Transverse colon (tissue), 4 donors: ENCODE data around the gene TP53AIP1. TPM values are rescaled to one million over a fixed set of nuclear protein-coding genes. Genes with fewer than 3 reads are reported as not detected.
A peak's percentile ranks its signal among the peaks of the same experiment; 100 is the strongest.

Experiments used
- DNase-seq: peaks from one replicate; pipeline ENCODE4 v3.0.0-alpha.2; 2019
- H3K27ac ChIP-seq, 4 donors: fragments of 200-600 bp; sonication (generic); 2 replicates each; pipeline ENCODE4 v1.5.1; 2016 to 2018; ENCODE audit warnings: inconsistent platforms in 4 of 4
- H3K27me3 ChIP-seq: fragments of 200-600 bp; sonication (generic); 2 replicates; pipeline ENCODE4 v1.5.1; 2017; ENCODE audit warnings: inconsistent platforms
- H3K36me3 ChIP-seq, 4 donors: fragments of 200-600 bp; sonication (generic); 2 replicates each; pipeline ENCODE4 v1.5.1; 2017 to 2019; ENCODE audit warnings: inconsistent platforms in 4 of 4
- H3K4me1 ChIP-seq, 4 donors: fragments of 200-600 bp; sonication (generic); 2 replicates each; pipeline ENCODE4 v1.5.1; 2017 to 2020; ENCODE audit warnings: inconsistent platforms in 4 of 4
- H3K4me3 ChIP-seq, 4 donors: fragments of 200-600 bp; sonication (generic); 1 replicate in 1 of 4; 2 replicates in 3 of 4; pipeline versions ENCODE4 v1.5.1 to v1.6.1; 2017 to 2019; ENCODE audit warnings: inconsistent platforms in 4 of 4
- H3K9me3 ChIP-seq, 2 donors: fragments of 200-600 bp; sonication (generic); 2 replicates each; pipeline ENCODE4 v1.5.1; 2017 to 2019; ENCODE audit warnings: inconsistent platforms in 2 of 2
- CTCF ChIP-seq, 5 experiments: fragments of 200-600 bp in 3 of 5; fragments of 450-650 bp in 2 of 5; sonication (generic) in 3 of 5; IDR thresholded peaks; 1 replicate in 2 of 5; 2 replicates in 3 of 5; pipeline ENCODE4 v1.5.1; 2016 to 2017; ENCODE audit warnings: antibody characterized with exemption in 5 of 5, inconsistent platforms in 3 of 5, mild to moderate bottlenecking in 2 of 5, moderate library complexity in 1 of 5
- EP300 ChIP-seq: sonication (generic); formaldehyde crosslinking; IDR thresholded peaks from one replicate; pipeline ENCODE4 v1.6.1; 2017; ENCODE audit warnings: antibody characterized with exemption, low read depth
- POLR2A ChIP-seq: fragments of 450-650 bp; IDR thresholded peaks from one replicate; pipeline ENCODE4 v1.6.1; 2016; ENCODE audit warnings: antibody characterized with exemption, mild to moderate bottlenecking, moderate library complexity
- POLR2AphosphoS5 ChIP-seq, 3 donors: sonication (generic); formaldehyde crosslinking; IDR thresholded peaks; one replicate each; pipeline ENCODE4 v1.6.1; 2016; ENCODE audit warnings: antibody characterized with exemption in 3 of 3
- WGBS, 2 donors: methylation state at CpG; one replicate each; pipeline ENCODE4 v1.1.5; 2018; ENCODE audit warnings: low coverage in 1 of 2; 5-methylcytosine and 5-hydroxymethylcytosine counted together
- in situ Hi-C, 4 donors: fragments of 200-750 bp; cut with MboI; loops; one replicate each; pipeline versions ENCODE4 v1.15.0 to v1.15.1; 2017; ENCODE audit warnings: low sequenced_read_pairs in 3 of 4, low pct_ligation_motif_present in 1 of 4, low pct_unique_long_range_greater_than_20kb in 1 of 4
- intact Hi-C: fragments of 100-400 bp; cut with DNase I; formaldehyde crosslinking; loops from one replicate; pipeline ENCODE4 v1.15.1; 2023; ENCODE audit warnings: low total_unique reads
- total RNA-seq, 4 donors: library from RNA; depleted of rRNA; stranded (reverse); fragments of >200 nt; gene quantifications; one replicate each; pipeline ENCODE4 v1.1.0, GENCODE V29; 2016

TP53AIP1 gene
- total RNA-seq, 4 donors from 2014 or later: 0.20 to 0.48 (median 0.41) TPM; not detected in 1

GRCh38 chr11:128957202-128957482, 14.5 kb upstream of the TP53AIP1 start:
- 75 to 77% methylated on average over 5 to 8 of the region's 8 CpGs for WGBS, 2 donors
- Histone ChIP-seq H3K9me3 (no peaks in the 10 kb centered on the region), H3K36me3 (no peaks in the 10 kb centered on the region), H3K27ac (no peak overlapping the region), H3K27me3 (no peaks in the 10 kb centered on the region), H3K4me1 (no peaks in the 10 kb centered on the region), H3K4me3 (no peak overlapping the region)
- in situ Hi-C loops (loop anchor here in 2 of 4 donors (10.0 kb wide), 1 partner anchor 72 kb away; no protein-coding TSS in a partner anchor), intact Hi-C loops (no loop called here)
- TF ChIP-seq POLR2AphosphoS5 (IDR thresholded peaks at IDR 0.05) (no peak), EP300 (no peak), POLR2A (no peak), CTCF (IDR thresholded peaks at IDR 0.05) (no peak)
- no peak for DNase-seq

- DNase-seq: peak; percentile 23
Measured at GRCh38 chr11:128956401-128957201, 13.9 kb upstream of the TP53AIP1 start.

GRCh38 chr11:128955636-128956035, 13.0 kb upstream of the TP53AIP1 start:
- no peak for DNase-seq
- Histone ChIP-seq H3K27me3 (no peaks in the 10 kb centered on the region), H3K9me3 (no peaks in the 10 kb centered on the region), H3K27ac (no peak overlapping the region), H3K4me3 (no peak overlapping the region), H3K36me3 (no peaks in the 10 kb centered on the region), H3K4me1 (no peaks in the 10 kb centered on the region)
- TF ChIP-seq POLR2AphosphoS5 (IDR thresholded peaks at IDR 0.05) (no peak), CTCF (IDR thresholded peaks at IDR 0.05) (no peak), EP300 (no peak), POLR2A (no peak)
- intact Hi-C loops: loop anchor here (2.0 kb wide), 1 partner anchor 71 kb away; no protein-coding TSS in a partner anchor
- in situ Hi-C loops: loop anchor here in 2 of 4 donors (10.0 kb wide), 1 partner anchor 71 kb away; no protein-coding TSS in a partner anchor
- WGBS, 2 donors: 43% methylated on average over 3 of the region's 3 CpGs; no CpG with 5 or more reads in 1 of the 2 donors

More at GRCh38 chr11:128956401-128957201, 13.9 kb upstream of the TP53AIP1 start:
- in situ Hi-C loops: loop anchor here in 2 of 4 donors (10.0 kb wide), 1 partner anchor 72 kb away; no protein-coding TSS in a partner anchor
- WGBS, 2 donors: 49 to 93% methylated on average over 2 to 8 of the region's 8 CpGs
- Histone ChIP-seq H3K4me1 (no peaks in the 10 kb centered on the region), H3K4me3 (no peak overlapping the region), H3K36me3 (no peaks in the 10 kb centered on the region), H3K9me3 (no peaks in the 10 kb centered on the region), H3K27ac (no peak overlapping the region), H3K27me3 (no peaks in the 10 kb centered on the region)
- TF ChIP-seq POLR2AphosphoS5 (IDR thresholded peaks at IDR 0.05) (no peak), EP300 (no peak), CTCF (IDR thresholded peaks at IDR 0.05) (peak; percentile 53 to 84 (median 66))
- intact Hi-C loops: no loop called here

- no peak for DNase-seq
- no peak overlapping the region for H3K27ac ChIP-seq
- no peaks in the 10 kb centered on the region for H3K4me1 ChIP-seq
- in situ Hi-C loops: loop anchor here (5.0 to 10.0 kb wide), 2 partner anchors 66 to 68 kb away; no protein-coding TSS in a partner anchor
- no peaks in the 10 kb centered on the region for H3K27me3 ChIP-seq
- intact Hi-C loops: no loop called here
- no peak overlapping the region for H3K4me3 ChIP-seq
- WGBS, 2 donors: 87 to 92% methylated on average over 4 to 16 of the region's 16 CpGs
- TF ChIP-seq POLR2AphosphoS5 (IDR thresholded peaks at IDR 0.05): no peak
- no peak for TF ChIP-seq POLR2A
- H3K36me3 ChIP-seq: no peaks in the 10 kb centered on the region
- no peaks in the 10 kb centered on the region for H3K9me3 ChIP-seq
Measured at GRCh38 chr11:128953151-128953550, 10.5 kb upstream of the TP53AIP1 start.
